Bronchial epithelial cell (primary cell): ENCODE data around the gene USP13. TPM values are rescaled to one million over a fixed set of nuclear protein-coding genes. Genes with fewer than 3 reads are reported as not detected.

ENCODE experiments used
- DNase-seq: peaks from one replicate; pipeline ENCODE4 v3.0.0-alpha.2; 2010; ENCODE audit warnings: low read depth
- FAIRE-seq: peaks from 2 replicates; lab custom pipeline; 2011; peaks lifted over from hg19 to GRCh38; lab: Jason Lieb, UNC
- H3K27me3 ChIP-seq: 2 replicates; pipeline ENCODE4 v1.5.1; 2011; ENCODE audit warnings: low read length; ENCODE audit not compliant: control insufficient read depth, insufficient read depth
- H3K36me3 ChIP-seq: 2 replicates; pipeline ENCODE4 v1.5.1; 2011; ENCODE audit warnings: low read length; ENCODE audit not compliant: control insufficient read depth, insufficient read depth
- H3K4me3 ChIP-seq: 2 replicates; pipeline ENCODE4 v1.5.1; 2011; ENCODE audit warnings: mild to moderate bottlenecking, low read depth, low read length, control low read depth
- total RNA-seq: library from RNA; depleted of rRNA; stranded (reverse); fragments of >200 nt; gene quantifications from 2 replicates; pipeline ENCODE4 v1.2.1, GENCODE V29; 2014
- TF ChIP-seq, protein P1 (sequence below): IDR thresholded peaks from 2 replicates; pipeline ENCODE4 v1.5.1; 2011; ENCODE audit warnings: mild to moderate bottlenecking, moderate library complexity, low read length, control low read depth, inconsistent platforms; ENCODE audit not compliant: insufficient read depth, severe bottlenecking

Gene USP13
- total RNA-seq, 1 donor from 2014 or later = 0.79 TPM

GRCh38 chr3:179732661-179733348, 80.0 kb downstream of the USP13 start:
- Histone ChIP-seq H3K36me3 (no peaks in the 10 kb centered on the region), H3K4me3 (no peak overlapping the region), H3K27me3 (no peaks in the 10 kb centered on the region)
- DNase-seq (no peak), FAIRE-seq (no peak)
- TF ChIP-seq, protein P1, sequence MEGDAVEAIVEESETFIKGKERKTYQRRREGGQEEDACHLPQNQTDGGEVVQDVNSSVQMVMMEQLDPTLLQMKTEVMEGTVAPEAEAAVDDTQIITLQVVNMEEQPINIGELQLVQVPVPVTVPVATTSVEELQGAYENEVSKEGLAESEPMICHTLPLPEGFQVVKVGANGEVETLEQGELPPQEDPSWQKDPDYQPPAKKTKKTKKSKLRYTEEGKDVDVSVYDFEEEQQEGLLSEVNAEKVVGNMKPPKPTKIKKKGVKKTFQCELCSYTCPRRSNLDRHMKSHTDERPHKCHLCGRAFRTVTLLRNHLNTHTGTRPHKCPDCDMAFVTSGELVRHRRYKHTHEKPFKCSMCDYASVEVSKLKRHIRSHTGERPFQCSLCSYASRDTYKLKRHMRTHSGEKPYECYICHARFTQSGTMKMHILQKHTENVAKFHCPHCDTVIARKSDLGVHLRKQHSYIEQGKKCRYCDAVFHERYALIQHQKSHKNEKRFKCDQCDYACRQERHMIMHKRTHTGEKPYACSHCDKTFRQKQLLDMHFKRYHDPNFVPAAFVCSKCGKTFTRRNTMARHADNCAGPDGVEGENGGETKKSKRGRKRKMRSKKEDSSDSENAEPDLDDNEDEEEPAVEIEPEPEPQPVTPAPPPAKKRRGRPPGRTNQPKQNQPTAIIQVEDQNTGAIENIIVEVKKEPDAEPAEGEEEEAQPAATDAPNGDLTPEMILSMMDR = no peak

- FAIRE-seq = no peak
These were observed 81.0 kb downstream of the USP13 start for GRCh38 chr3:179733797-179734196.

GRCh38 chr3:179734497-179735281, 81.8 kb downstream of the USP13 start:
- FAIRE-seq (no peak), DNase-seq (peak; percentile 46)
- TF ChIP-seq, protein P1 = no peak
- Histone ChIP-seq H3K36me3 (no peaks in the 10 kb centered on the region), H3K27me3 (no peaks in the 10 kb centered on the region), H3K4me3 (no peak overlapping the region)

More at GRCh38 chr3:179733797-179734196, 81.0 kb downstream of the USP13 start:
- Histone ChIP-seq H3K27me3 (no peaks in the 10 kb centered on the region), H3K36me3 (no peaks in the 10 kb centered on the region), H3K4me3 (no peak overlapping the region)
- DNase-seq = no peak
- TF ChIP-seq, protein P1 = no peak

DNA sequence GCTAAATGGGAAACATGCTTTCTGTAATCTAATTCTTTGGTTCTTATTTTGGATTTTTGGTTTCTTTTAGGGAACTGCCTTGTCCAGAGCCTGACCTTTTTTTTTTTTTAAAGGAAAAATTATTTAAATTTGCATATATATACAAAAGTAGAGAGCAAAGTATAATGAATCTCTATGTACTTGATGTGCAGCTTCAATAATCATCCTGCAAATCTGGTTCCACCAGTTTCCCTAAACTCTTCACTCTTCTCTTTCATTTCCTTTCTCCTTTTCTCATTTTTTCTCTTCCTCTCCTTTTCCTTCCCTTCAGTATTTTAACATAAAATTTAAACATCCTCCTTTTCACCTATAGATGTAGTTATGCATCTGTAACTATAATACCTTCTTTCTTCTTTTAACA, 82.5 kb downstream of the USP13 start:
- TF ChIP-seq, protein P1 = no peak
- FAIRE-seq (no peak), DNase-seq (peak; percentile 7)
- H3K36me3 ChIP-seq = no peaks in the 10 kb centered on the region
- H3K27me3 ChIP-seq = no peaks in the 10 kb centered on the region
- H3K4me3 ChIP-seq = no peak overlapping the region

GRCh38 chr3:179738998-179739397, 86.2 kb downstream of the USP13 start:
- TF ChIP-seq, protein P1 = no peak
- Histone ChIP-seq H3K27me3 (no peaks in the 10 kb centered on the region), H3K4me3 (no peak overlapping the region), H3K36me3 (no peaks in the 10 kb centered on the region)
- no peak for DNase-seq
- peak; percentile 55 for FAIRE-seq
